GM21447 (cell line): ENCODE data around the gene AQP1.

ENCODE experiments used
- ATAC-seq: cut with Tn5 transposase; IDR thresholded peaks from one replicate; pipeline ENCODE4 v1.9.1; 2021; ENCODE audit not compliant: unreplicated experiment

Gene AQP1

DNA sequence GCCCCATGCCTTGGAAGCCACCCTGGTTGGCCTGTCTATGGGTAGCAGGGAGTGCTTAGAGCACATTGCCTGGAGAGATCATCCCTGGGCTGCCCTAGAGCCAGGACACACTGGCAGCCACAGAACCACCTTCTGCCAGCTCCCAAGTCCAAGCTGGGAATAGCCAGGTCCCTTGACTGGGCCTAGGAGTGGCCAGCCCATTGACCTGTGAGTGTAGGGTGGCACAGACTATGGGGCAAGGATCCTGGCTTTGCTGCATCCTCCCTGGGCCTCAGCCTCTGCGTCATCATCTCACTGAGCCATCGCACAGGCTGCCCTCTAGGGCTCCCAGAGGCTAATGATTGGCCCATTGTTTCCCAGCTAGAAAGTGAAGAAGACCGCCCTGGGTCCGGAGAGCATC lies 7.0 kb downstream of the AQP1 start:
- ATAC-seq = no peak

DNA sequence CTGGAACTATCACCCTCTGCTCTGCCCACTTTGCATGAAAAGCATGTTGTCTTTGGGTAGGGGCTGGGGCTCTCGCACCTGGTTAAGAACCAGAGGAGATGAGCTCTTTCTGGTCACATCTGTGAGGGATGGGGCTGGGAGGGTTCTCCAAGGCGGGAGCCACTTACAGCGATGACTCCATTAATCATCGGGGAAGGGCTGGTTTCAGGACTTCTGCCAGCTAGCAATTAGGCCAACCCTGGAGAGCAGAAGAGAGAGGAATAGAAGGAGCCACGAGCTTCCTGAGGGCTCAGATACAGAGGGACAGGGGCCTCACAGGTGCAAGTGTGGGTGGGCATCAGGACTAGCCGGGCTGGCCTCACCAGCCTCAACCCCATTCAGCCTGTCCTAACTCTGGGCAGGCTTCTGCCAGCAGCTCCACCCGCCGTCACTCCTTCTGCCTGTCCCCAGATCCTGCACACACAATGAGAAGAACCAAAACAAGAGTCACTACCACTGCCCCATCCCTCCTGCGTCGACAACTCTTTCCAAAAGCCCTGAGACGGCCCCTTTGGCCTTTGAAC lies 8.4 kb downstream of the AQP1 start:
- ATAC-seq = no peak

DNA sequence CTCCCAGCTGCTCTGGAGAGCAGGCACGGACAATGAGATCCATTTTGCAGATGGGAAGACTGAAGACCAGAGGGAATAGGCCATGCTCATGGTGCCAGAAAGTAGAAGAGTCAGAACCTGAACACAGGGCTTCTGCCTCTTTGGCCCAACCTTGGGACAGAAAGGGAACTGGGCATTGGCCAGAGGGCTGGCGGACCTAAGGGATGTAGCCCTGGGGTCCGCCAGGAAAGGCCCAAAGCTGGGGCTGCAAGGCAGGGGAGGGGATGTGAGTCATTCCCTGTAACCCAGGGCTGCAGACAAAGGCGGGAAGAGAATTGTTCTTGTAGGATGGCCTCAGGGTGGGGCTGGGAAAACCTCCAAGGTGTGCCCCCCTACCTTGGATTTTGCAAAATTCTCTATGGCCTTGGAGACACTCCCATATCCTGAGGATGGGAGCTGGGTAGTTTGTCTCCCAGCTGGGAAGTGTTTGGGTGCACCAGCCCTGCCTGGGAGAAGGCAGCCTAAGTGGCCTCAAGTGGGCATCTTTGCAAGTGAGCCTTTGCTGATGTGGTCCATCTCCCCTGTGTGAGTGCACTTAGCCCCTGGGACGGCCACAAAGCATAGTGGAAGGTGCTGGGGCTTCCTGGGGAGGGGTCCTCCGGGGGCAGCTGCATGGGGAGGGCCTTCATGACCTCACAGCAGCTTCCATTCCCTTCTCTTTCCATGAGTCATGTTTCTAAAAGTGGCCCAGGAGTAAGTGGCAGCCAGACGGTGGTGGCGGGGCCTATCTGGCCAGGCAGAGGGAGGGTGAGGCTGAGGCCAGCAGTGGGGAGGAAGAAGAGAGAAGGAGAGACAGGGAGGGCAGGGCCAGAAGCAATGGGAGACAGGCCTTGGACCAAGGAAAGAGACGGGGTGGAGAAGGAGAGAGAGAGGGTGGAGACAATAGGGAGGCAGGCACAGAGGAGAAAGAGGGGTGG lies 9.2 kb downstream of the AQP1 start:
- no peak for ATAC-seq

DNA sequence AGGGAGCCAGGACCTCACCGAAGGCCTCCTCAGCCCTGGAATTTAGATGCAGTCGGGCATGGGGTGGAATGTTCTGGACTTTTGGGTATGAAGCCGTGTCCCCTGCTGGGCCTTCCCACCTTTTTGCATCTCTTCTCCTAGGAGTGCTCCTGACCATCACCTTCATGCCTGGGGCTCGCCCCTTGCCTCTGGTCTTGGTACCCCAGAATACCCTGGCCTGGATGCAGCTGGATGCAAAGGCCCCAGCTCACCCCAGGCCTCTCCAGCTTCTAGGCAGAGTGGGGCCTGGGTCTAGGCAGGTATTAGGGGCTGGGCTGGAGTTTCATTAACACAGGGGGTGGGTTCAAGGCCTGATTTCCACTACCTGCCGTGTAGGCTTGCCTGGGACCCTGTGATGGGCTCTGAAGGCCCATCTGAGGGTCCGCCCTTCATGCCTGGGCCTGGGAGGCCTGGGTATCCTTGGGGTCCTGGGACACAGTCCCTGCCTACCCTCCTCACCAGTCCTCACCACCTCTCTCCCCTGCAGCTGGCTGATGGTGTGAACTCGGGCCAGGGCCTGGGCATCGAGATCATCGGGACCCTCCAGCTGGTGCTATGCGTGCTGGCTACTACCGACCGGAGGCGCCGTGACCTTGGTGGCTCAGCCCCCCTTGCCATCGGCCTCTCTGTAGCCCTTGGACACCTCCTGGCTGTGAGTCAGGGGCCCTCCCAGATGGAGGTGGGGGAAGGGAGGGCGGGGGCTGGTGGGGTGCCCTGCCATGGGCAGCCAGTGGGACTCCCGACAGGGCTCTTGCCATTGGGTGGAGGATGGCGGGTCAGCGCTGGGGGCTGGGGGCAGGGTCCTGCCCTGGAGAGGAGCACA lies 10.1 kb downstream of the AQP1 start:
- no peak for ATAC-seq

DNA sequence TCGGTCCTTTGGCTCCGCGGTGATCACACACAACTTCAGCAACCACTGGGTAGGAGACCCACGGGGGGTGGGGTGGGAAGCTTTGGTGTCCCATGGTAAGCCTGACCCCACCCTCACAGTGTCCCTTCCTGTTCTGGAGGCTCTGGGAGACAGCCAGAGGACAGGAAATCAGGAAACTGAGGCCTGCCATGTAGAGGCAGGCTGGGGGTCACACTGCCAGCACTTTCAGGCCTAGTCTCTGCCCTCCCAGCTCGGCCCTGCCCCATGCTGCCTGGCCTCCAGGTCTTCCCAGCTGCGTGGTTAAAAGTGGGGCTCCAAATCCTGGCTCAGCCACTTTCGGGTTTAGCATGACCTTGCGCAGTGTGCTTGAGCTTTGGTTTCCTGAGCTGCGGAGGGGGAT lies 10.9 kb downstream of the AQP1 start:
- no peak for ATAC-seq

DNA sequence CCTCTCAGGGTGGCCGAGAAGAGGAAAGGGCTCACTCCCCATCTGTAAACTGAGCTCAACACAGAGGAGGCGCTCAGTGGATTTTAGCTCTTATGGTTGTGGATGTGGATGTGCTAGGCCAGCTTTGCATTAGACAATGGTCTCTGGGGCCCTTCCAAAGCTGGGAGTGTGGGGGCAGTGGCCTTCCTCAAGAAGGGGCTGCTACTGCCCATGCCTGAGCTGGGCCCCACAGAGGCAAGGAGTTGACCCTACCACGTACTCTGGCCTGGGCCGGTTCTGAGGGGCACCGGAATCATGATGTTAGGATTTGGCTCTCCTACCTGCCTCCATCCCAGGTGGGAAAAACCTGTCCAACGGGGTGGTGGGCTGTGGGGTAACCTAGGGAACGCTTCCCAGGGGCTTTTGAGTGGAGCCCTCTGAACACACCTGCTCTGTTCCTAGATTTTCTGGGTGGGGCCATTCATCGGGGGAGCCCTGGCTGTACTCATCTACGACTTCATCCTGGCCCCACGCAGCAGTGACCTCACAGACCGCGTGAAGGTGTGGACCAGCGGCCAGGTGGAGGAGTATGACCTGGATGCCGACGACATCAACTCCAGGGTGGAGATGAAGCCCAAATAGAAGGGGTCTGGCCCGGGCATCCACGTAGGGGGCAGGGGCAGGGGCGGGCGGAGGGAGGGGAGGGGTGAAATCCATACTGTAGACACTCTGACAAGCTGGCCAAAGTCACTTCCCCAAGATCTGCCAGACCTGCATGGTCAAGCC lies 11.5 kb downstream of the AQP1 start:
- no peak for ATAC-seq

DNA sequence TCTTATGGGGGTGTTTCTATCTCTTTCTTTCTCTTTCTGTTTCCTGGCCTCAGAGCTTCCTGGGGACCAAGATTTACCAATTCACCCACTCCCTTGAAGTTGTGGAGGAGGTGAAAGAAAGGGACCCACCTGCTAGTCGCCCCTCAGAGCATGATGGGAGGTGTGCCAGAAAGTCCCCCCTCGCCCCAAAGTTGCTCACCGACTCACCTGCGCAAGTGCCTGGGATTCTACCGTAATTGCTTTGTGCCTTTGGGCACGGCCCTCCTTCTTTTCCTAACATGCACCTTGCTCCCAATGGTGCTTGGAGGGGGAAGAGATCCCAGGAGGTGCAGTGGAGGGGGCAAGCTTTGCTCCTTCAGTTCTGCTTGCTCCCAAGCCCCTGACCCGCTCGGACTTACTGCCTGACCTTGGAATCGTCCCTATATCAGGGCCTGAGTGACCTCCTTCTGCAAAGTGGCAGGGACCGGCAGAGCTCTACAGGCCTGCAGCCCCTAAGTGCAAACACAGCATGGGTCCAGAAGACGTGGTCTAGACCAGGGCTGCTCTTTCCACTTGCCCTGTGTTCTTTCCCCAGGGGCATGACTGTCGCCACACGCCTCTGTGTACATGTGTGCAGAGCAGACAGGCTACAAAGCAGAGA lies 12.2 kb downstream of the AQP1 start:
- no peak for ATAC-seq

DNA sequence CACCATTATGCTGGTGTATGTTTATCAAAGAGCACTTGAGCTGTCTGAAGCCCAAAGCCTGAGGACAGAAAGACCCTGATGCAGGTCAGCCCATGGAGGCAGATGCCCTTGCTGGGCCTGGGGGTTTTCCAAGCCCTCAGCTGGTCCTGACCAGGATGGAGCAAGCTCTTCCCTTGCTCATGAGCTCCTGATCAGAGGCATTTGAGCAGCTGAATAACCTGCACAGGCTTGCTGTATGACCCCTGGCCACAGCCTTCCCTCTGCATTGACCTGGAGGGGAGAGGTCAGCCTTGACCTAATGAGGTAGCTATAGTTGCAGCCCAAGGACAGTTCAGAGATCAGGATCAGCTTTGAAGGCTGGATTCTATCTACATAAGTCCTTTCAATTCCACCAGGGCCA lies 13.0 kb downstream of the AQP1 start:
- ATAC-seq = no peak

DNA sequence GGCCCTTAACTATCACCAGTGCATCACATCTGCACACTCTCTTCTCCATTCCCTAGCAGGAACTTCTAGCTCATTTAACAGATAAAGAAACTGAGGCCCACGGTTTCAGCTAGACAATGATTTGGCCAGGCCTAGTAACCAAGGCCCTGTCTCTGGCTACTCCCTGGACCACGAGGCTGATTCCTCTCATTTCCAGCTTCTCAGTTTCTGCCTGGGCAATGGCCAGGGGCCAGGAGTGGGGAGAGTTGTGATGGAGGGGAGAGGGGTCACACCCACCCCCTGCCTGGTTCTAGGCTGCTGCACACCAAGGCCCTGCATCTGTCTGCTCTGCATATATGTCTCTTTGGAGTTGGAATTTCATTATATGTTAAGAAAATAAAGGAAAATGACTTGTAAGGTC lies 13.5 kb downstream of the AQP1 start:
- ATAC-seq = no peak

DNA sequence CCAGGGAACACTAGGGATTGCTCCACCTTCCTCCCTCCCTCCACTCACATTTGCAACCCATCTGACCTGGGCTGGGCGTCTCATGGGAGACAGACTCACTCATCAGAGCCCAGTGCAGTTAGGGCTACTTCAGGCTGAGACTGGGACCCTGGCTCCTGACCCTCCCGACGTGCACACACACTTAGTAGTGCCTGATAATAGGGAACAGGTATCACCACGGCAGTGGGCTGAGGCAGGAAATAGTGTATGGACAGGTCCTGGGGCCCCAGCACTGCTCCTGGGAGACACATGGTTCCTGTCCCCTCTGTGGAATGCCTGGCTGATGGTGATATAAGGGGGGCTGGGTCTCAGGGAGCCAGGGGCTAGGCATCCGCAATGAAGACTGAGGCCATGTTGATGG lies 14.3 kb downstream of the AQP1 start:
- ATAC-seq = no peak

DNA sequence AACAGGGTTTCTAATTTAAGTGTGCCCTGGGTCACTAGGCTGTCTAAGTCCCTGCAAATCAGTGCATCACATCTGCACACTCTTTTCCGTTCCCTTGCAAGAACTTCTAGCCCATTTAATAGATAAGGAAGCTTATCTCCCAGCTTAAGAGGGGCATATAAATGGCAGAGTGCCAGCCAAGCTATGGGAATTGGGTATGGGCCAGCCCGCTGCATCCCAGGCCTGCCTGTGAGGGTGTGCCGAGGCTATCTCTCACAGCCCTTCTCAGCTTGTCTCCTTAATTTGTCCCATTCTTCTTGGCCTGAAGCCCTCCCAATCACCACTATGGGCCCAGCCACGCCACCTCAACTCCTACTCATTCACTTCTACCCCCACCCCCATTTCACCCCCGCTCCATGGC lies 14.7 kb downstream of the AQP1 start:
- no peak for ATAC-seq

DNA sequence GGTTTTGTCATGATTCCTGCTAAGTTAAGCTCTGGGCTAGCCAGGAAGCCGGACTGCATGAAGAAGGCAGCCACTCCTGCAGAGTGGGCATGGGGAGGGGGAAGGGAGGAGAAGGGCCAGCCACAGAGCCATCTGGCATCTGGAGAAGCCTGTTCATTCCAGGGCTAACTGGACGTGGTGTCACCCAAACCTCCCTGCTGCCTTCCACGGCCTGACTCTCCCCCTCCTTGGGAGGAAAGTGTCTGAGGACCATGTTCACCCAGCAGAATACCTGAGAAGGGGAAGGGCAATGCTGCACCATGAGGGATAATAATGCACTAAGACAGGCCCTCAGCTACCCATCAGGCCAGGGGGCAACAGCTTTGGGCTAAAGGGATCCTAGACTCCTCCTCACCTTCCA lies 15.4 kb downstream of the AQP1 start:
- no peak for ATAC-seq

DNA sequence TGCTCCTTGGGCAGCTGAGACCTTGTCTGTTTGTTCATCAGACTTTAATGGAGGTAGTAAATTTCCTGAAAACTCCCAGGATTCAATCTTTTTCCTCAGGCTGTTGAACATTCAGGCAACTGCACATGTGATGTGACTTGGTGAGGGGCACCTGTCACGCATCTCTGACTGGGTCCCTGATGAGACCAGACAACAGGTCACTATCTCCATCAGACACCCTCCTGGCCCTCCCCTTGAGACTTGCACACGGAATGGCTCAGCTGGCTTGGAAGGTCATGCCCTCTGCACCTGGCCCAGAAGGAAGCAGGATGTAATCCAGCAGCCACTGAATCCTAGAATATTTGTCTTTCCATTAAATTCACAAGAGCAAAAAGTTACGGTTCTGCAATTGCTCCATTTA lies 15.9 kb downstream of the AQP1 start:
- no peak for ATAC-seq

DNA sequence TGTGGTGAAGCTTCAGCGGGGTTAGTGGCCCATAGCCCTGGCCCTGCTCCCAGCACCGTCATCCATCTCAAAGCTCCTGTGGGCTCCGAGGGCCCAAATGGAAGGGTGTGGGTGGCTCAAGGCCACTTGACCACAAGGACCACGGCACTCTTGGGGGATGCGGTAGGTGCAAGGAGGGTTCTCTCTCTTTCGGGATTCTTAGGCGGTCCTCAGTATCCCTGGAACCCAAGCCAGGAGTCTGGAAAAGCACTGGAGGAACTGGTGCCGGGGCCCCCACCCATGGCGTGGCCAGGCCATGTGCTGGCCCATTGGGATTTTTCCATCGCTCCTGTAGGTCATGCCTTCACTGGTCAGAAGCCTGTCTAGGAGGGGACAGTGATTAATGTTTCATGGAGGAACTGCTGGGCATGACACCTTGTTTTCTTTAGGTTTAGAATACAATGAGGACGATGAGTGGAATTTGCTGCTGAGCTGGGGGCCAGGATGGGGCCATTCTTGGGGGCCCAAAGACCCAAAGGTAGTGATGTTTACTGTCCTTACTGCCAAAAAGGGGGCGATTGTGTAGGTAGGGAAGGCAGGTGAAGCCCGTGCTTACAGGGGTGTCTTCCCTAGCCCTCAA lies 16.7 kb downstream of the AQP1 start:
- no peak for ATAC-seq

DNA sequence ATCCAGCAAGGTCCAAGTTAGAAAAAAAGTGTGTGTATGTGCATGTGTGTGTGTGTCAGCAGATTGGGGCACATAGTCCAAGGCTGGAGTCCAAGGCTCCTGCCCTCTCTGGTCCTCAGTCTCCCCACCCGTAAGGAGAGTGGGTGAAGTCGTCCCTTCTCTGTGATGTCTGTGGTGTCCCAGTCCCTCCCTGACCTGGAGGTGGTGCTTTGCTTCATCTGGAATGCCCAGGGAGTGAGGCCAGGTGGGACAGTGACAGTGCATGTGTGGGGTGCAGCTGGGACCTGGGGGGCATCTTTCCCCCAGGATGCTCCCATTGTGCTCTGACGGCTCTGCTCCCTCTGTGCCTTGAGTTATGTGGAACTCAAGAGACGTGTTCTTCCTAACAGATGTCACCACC lies 18.0 kb downstream of the AQP1 start:
- ATAC-seq = no peak

DNA sequence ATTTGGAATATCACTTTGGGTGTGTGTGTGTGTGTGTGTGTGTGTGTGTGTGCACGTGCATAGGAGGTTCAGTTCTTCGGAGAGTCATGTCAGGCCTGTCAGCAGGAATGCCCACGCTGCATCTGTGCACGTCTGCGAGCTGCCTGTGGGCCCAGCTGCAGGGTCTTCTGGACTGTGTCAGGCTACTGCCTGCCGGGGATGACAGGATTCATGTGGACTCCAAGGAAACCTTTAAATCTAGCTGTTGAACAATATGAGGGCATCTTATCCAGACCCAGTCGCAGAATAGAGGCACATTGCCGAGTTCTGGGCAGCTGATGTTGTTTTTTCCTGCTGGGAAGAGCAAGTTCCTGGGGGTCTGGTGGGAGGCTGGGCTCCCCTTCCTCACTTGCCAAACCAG lies 19.0 kb downstream of the AQP1 start:
- no peak for ATAC-seq

DNA sequence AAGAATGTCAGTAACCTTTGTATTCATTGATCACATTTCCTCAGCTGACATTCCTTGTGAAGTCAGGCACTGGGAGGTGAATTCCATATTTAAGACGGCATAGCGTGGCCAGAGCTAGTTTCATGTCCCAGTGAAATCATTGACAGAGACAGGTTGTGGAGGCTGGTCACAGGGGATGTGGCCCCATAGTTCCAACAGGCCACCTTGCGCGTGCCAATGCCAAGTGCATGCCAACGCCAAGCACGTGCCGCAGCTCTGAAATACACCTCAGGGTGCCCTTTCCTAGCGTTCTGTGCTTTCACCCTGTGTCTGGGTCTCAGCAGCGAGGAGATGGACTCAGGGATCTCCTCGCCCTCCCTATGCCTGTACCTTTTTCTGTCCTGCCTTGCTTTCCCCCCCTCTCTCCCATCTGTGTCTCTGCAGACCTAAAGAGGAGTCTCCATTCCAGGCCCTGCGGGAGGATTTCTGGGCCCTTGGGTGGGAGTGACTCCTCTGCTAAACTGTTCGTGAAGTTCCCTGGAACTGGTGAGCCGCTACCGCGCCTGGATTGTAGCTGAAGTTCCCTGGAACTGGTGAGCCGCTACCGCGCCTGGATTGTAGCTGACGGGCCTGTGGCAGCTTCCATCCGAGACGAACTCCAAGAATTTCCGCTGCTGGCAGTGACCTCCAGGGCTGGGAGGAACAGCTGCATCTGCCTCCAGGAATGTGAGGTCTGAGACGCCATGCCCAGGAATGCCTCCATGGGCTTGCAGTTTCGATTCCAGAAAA lies 19.7 kb downstream of the AQP1 start:
- ATAC-seq = no peak

DNA sequence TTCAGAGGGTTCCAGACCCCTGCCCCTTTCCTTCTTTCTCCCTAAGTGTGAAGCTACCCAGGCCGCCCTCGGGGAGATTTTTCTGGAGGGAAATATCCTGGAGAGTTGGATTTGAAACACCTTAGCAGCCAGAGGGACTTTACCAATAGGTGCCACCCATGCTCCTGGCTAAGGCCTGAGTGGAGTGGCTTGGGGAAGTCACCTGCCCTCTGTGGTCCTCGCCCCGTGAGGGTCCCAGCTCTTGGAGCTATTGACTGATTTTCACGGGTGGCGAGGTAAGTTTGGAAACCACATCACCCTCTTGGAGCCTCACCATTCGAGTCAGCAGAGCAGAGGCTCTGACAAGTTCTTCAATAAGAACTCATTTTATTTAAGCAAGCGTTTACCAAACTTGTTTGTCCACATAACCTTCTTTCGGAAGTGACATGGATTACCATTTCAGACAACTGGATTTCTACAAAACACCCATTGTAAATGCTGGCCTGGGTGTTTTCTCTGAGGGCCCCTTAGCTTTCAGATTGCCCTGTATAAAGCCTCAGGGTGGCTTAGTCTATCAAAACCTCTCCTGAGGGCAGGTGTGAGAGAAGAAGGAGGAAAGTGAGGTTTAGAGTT lies 20.4 kb downstream of the AQP1 start:
- ATAC-seq = no peak

DNA sequence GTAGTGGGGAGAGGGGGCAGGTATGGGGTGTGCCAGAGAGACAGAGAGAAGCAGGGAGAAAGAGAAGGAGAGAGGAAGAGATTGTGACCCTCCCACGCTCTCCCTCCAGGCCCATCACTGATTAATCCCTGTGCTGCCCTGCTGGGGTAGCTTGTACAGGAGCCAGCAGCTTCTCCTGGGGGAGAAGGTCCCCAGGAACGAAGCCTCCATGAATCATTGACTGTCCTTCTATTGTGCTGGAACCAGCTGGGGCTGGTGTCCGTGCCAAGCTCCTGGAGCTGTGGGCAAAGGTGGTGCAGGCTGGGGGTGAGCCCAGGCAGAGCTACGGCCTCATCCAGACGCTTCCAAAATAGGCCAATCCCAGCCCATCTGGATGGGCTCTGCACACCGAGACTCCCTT lies 20.9 kb downstream of the AQP1 start:
- ATAC-seq = no peak
